ENCODE data around the gene PLSCR1.

- TF ChIP-seq MXI1 (conservative IDR thresholded peaks at IDR 0.05; ENCODE audit: poor library complexity, severe bottlenecking) (no peak), TAF1 (IDR thresholded peaks at IDR 0.05; ENCODE audit: low read depth) (no peak), SMC3 (conservative IDR thresholded peaks at IDR 0.05; ENCODE audit: poor library complexity) (no peak), EZH2 (IDR thresholded peaks at IDR 0.05; ENCODE audit: borderline replicate concordance, insufficient read depth, low read length, poor library complexity, severe bottlenecking) (no peak)
- TF ChIP-seq, protein P1, sequence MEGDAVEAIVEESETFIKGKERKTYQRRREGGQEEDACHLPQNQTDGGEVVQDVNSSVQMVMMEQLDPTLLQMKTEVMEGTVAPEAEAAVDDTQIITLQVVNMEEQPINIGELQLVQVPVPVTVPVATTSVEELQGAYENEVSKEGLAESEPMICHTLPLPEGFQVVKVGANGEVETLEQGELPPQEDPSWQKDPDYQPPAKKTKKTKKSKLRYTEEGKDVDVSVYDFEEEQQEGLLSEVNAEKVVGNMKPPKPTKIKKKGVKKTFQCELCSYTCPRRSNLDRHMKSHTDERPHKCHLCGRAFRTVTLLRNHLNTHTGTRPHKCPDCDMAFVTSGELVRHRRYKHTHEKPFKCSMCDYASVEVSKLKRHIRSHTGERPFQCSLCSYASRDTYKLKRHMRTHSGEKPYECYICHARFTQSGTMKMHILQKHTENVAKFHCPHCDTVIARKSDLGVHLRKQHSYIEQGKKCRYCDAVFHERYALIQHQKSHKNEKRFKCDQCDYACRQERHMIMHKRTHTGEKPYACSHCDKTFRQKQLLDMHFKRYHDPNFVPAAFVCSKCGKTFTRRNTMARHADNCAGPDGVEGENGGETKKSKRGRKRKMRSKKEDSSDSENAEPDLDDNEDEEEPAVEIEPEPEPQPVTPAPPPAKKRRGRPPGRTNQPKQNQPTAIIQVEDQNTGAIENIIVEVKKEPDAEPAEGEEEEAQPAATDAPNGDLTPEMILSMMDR (IDR thresholded peaks at IDR 0.05; ENCODE audit: poor library complexity, severe bottlenecking) = no peak
Measured at GRCh38 chr3:146547235-146547835, 2.9 kb upstream of the PLSCR1 start.

All from neural cell (in vitro differentiated cells).